ENCODE data around the gene SYT1.

The SYT1 gene

DNA sequence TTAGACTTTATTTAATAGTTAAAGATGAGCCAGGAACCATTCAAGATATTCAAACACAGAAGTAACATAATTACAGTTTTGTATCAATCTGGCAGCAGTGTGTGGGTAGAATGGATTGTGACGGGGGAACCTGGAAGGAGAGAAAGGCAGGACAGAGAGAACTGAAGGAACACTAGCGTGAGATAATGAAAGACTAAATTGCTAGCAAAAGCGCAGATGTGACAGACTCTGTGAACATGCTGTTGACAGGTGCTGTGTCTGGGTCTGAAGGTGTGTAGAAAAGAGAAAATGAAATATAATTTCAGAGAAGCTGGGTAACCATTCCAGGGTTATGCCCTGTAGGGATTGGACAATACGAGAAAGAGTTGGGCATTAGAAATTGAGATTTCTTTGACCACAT is 372.3 kb downstream of the SYT1 start:
- DNase-seq: no peak

DNA sequence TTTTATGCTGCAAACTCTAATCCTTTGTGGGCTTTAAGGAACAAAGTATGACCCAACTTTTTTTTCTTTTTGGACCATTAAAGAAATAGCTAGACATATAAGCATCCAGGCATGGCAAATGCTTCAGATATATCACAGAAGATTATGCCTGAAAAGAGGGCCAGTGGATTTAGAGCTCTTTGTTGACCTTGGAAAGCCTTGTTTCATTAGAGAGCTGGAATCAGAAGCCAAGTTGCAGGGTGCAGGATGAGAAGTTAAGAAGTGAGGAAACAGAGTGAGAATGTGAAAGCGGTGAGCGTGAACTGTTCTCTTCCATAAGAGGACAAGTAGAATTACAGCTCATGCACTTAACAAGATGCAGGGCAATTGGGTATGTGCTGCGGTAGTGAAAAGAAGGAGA is 373.7 kb downstream of the SYT1 start:
- DNase-seq: no peak

DNA sequence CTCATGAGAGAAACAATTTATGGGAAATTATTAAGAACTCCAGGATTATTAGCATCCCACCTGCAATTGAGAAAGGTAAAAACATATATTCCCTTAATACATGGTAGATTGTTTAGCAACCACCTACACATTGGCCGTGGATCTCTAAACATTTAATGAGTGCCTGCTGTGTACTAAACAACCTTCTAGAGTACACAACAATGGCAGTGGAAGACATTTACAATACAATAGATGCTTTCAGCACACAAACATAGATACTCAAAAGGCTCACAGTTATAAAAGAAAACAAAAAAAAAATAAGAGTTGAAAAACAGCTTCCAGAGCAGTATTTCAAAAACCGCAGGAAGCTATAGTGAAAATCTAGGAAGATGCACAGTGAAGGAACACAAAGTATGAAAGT is 382.9 kb downstream of the SYT1 start:
- no peak for DNase-seq

GRCh38 chr12:79250186-79250585 is 385.6 kb downstream of the SYT1 start:
- no peak for DNase-seq

- DNase-seq: no peak
Observed at GRCh38 chr12:79250960-79251755, 386.6 kb downstream of the SYT1 start.

- no peak for DNase-seq
Observed at GRCh38 chr12:79252358-79253075, 387.9 kb downstream of the SYT1 start.

- no peak for DNase-seq
Observed at GRCh38 chr12:79255288-79255687, 390.7 kb downstream of the SYT1 start.

GRCh38 chr12:79260923-79261322 is 396.3 kb downstream of the SYT1 start:
- DNase-seq: no peak

DNA sequence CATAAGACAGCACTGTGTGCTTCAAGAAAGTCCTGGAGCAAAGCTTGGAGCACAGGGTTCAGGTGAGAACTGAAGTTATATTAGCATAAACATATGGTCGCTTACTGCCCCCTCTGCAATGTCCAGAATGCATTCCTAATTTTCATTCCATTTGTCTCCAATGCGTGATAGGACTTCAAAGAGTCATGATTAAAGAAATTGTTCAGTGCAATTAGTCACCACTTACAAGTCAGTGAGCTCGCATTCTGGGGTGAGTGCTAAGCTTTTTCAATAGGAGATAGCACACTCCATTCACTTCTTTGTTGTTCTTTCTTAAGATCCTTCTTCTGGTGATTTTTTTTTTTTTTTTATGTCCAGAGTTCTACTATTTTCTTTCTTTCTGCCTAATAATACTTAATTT is 398.4 kb downstream of the SYT1 start:
- DNase-seq: no peak

GRCh38 chr12:79266343-79267144 is 402.0 kb downstream of the SYT1 start:
- DNase-seq: no peak

DNA sequence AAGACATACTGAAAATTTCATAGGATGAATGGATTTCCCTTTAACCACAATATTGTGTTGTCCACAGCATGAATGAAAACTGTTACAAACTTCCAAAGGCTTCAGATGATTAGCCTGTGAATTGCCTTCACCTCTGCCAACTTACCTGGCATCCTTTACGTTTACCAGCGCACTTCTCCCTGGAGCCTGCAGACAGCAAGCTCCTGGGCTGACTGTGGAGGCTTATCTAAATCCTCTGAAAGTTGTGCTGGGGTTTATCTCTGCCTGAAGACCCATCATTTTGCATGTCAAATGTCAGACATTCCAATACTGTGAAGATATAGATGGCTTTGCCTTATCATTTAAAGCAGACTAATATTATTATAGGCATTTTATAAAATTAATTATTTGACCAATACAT is 403.0 kb downstream of the SYT1 start:
- DNase-seq: no peak

DNA sequence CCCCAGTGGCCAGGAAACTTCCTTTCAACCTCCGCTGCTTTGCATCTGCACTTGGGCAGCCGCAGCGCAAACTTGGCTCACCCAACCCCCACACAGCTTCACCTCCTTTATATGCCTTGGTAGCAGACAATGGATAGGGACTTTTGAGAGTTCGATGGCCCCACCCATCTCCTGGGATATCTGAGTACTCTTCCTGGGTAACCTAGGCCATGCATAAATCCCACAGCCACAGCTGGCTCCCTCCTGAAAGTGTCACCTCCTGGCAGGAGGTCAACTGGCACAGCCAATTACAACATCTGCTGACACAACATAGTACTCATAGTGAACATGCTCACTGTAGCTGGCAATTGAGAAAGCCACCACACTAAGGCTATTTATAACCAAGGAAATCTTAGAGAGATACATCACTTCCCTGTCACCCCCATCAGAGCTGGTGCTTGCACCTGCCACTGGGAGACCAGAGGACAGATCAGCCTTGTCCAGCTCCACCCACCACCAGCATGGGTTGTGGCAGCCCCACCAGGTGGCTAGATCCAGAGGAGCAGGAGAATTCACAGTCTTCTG is 410.0 kb downstream of the SYT1 start:
- no peak for DNase-seq

DNA sequence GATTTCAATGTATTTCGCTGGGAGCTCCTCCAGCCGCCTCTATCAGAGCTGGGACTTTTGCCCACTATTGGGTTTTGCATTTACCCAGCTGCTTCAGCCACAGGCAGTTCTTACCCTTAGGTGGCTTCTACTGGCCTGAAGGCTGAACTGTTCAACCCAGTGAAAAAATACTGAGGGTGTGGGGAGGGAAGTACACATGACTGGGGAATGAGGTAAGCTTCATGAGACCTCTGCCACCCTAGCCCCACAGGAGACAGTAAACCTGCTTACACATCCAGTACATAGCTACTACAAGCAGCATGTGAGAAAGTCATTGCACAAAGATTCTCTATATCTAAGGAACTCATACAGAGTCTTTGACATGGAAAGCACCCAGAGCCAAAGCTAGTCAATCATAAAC is 411.1 kb downstream of the SYT1 start:
- DNase-seq: no peak

GRCh38 chr12:79283364-79283763 is 418.8 kb downstream of the SYT1 start:
- no peak for DNase-seq

DNA sequence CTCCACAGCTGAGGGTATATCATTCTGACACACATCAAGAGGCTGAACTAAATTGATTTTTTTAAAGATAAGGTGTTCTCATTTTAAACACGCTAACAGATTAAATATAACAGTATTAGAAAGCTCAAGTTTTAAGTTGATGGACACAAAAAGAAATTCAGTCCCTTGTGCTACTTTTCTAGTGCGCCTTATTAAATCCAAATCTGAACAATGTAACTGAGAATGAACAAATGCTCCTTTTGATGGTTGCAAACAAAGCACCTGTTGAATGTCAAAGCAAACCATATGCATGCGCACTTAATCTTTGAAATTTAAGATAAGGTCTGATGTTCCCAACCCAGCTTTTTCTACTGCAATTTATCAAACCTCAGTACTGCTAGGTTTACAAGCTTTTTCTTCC is 424.3 kb downstream of the SYT1 start:
- DNase-seq: no peak

DNA sequence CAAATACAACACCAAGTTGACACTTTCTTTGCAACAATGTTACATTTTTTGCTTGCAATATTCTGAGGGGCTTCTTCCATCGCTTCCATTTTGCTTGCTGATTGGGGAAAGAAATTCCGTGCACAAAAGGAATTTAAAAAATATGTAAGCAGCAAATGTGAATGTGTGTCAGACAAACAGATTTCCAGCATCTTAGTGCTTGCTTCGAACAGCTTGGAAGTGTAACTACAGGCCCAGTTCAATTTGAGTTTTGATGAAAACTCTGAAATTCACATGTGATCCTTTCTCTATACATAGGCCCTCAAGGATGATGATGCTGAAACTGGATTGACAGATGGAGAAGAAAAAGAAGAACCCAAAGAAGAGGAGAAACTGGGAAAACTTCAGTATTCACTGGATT is 427.1 kb downstream of the SYT1 start:
- DNase-seq: no peak

DNA sequence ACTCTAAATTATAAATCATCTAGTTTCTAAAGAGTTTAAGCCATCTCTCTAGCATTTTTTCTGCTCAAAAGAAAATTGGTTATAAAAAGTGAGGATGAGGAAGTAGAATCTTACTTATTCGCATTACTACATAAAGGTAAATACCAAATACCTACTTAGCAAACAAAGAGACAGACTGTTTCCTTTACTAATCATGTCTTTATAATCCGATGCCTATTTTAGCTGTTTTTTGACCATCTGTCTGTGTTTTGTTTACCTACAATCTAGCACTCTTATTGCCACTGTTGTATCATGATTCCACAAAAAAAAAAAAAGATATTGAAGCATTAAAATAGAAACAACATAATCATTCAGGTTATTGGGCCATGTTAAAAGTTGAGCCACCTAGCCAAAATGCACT is 430.0 kb downstream of the SYT1 start:
- DNase-seq: no peak

- DNase-seq: no peak
Observed at GRCh38 chr12:79295572-79295971, 431.0 kb downstream of the SYT1 start.

- DNase-seq: no peak
Observed at GRCh38 chr12:79296133-79296532, 431.6 kb downstream of the SYT1 start.

GRCh38 chr12:79296871-79297270 is 432.3 kb downstream of the SYT1 start:
- no peak for DNase-seq

- no peak for DNase-seq
Observed at GRCh38 chr12:79298506-79298905, 433.9 kb downstream of the SYT1 start.

DNA sequence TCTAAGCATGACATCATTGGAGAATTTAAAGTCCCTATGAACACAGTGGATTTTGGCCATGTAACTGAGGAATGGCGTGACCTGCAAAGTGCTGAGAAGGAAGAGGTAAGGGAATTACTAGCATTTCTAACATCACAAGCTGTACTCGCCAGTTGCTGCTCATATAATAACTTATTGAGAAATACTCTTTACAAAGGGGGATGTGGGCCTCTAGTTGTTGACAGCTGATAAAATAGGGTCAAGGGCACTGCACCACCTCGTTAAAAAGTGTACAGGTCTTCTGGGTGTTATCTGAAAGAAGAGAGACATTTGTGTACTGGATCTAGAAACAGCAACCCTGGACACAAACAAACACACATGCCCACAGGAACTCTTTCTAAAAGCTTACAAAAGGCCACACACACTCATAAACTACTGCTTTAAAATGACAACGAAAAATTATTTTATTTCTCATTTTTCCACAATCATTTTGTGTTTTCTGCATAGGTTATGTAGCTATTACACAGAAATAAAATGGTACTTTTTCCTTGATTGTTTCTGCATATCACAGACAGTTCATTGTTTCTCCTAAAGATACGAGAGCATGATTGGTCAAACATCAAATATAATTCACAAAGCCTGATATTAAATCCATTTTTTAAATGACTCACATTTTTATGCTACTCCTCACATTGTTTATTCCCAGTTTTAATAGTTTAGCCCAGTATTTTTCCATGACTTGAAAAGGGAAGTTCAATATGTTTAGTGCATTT is 435.0 kb downstream of the SYT1 start:
- no peak for DNase-seq

- DNase-seq: no peak
Observed at GRCh38 chr12:79300199-79300568, 435.6 kb downstream of the SYT1 start.

All from T-helper 2 cell (primary cell).